H1 (cell line): ENCODE measurements around the gene DTNB. TPM values are rescaled to one million over a fixed set of nuclear protein-coding genes. Genes with fewer than 3 reads are reported as not detected.

Experiments used
- CTCF ChIA-PET: fragments of 300-600 bp; sonication (Branson Sonifier 250); formaldehyde crosslinking; loops from one replicate; lab custom pipeline; 2021; ENCODE audit not compliant: partially characterized antibody; lab: Charles Lee
- POLR2A ChIA-PET: fragments of 300-600 bp; sonication (Branson Sonifier 250); formaldehyde crosslinking; loops from one replicate; lab custom pipeline; 2021; ENCODE audit warnings: inconsistent platforms; ENCODE audit not compliant: partially characterized antibody; lab: Charles Lee
- DNase-seq, 2 experiments: peaks; one replicate each; pipeline versions ENCODE4 v3.0.0 to v3.0.0-alpha.2; 2010 to 2022; ENCODE audit warnings: low spot score in 2 of 2, low read depth in 1 of 2, mixed read lengths in 1 of 2
- FAIRE-seq: peaks from 2 replicates; lab custom pipeline; 2011; peaks lifted over from hg19 to GRCh38; lab: Jason Lieb, UNC
- H2AFZ ChIP-seq: 2 replicates; pipeline ENCODE4 v1.8.1; 2012; ENCODE audit warnings: low read length, inconsistent platforms
- H2AK5ac ChIP-seq: 2 replicates; pipeline ENCODE4 v1.6.1; 2013; ENCODE audit warnings: low read depth, low read length
- H2BK120ac ChIP-seq: replicated peaks from 2 replicates; pipeline ENCODE3; 2013; ENCODE audit warnings: low read depth, low read length, inconsistent platforms
- H2BK12ac ChIP-seq: 2 replicates; pipeline ENCODE4 v1.6.1; 2013; ENCODE audit warnings: low read depth, low read length
- H2BK15ac ChIP-seq: 2 replicates; pipeline ENCODE4 v1.6.1; 2013; ENCODE audit warnings: low read length
- H2BK20ac ChIP-seq: 2 replicates; pipeline ENCODE4 v1.6.1; 2013; ENCODE audit warnings: low read length
- H2BK5ac ChIP-seq: 2 replicates; pipeline ENCODE4 v1.6.1; 2013; ENCODE audit warnings: low read depth, low read length
- H3K14ac ChIP-seq: 2 replicates; pipeline ENCODE4 v1.6.1; 2013; ENCODE audit warnings: inconsistent platforms; ENCODE audit not compliant: insufficient read length
- H3K18ac ChIP-seq: 2 replicates; pipeline ENCODE4 v1.6.1; 2013; ENCODE audit warnings: low read length; ENCODE audit errors: extremely low read depth
- H3K23ac ChIP-seq: 2 replicates; pipeline ENCODE4 v1.6.1; 2013; ENCODE audit warnings: inconsistent platforms; ENCODE audit not compliant: insufficient read length
- H3K23me2 ChIP-seq: 2 replicates; pipeline ENCODE4 v1.6.1; 2013; ENCODE audit warnings: low read depth, low read length
- H3K27ac ChIP-seq: 2 replicates; pipeline ENCODE4 v1.6.1; 2011; ENCODE audit warnings: low read depth, low read length, inconsistent platforms
- H3K27me3 ChIP-seq, 4 experiments: replicated peaks in 1 of 4; 1 replicate in 1 of 4; 2 replicates in 3 of 4; pipeline versions ENCODE4 v1.6.1 to v1.8.1; 2011 to 2013; ENCODE audit warnings: low read length in 3 of 4, mild to moderate bottlenecking in 3 of 4, inconsistent platforms in 2 of 4, mixed read lengths in 2 of 4, moderate library complexity in 1 of 4; ENCODE audit not compliant: control insufficient read depth in 3 of 4, insufficient read depth in 3 of 4; ENCODE audit errors: extremely low read depth in 1 of 4
- H3K36me3 ChIP-seq, 4 experiments: 2 replicates each; pipeline versions ENCODE4 v1.6.1 to v1.8.1; 2011 to 2013; ENCODE audit warnings: mild to moderate bottlenecking in 4 of 4, low read length in 3 of 4, moderate library complexity in 2 of 4, control low read depth in 1 of 4, inconsistent platforms in 1 of 4; ENCODE audit not compliant: insufficient read depth in 4 of 4, control insufficient read depth in 2 of 4
- H3K4ac ChIP-seq: replicated peaks from 2 replicates; pipeline ENCODE3; 2013; ENCODE audit warnings: low read length, low read depth, mixed read lengths, inconsistent platforms; ENCODE audit not compliant: insufficient read length
- H3K4me1 ChIP-seq, 4 experiments: replicated peaks in 1 of 4; 1 replicate in 1 of 4; 2 replicates in 3 of 4; pipeline versions ENCODE4 v1.6.1 to v1.8.1; 2011 to 2013; ENCODE audit warnings: low read length in 3 of 4, inconsistent platforms in 2 of 4, mixed read lengths in 1 of 4; ENCODE audit not compliant: insufficient read depth in 4 of 4, control insufficient read depth in 3 of 4
- H3K4me2 ChIP-seq, 2 experiments: 2 replicates each; pipeline versions ENCODE4 v1.6.1 to v1.8.1; 2011 to 2013; ENCODE audit warnings: low read depth in 2 of 2, low read length in 2 of 2, control low read depth in 1 of 2, inconsistent platforms in 1 of 2, mild to moderate bottlenecking in 1 of 2; ENCODE audit not compliant: insufficient read depth in 1 of 2
- H3K4me3 ChIP-seq, 4 experiments: fragments of 200-600, 300-600 bp in 1 of 4; sonication (generic), shearing (Covaris generic), sonication (Bioruptor Twin) in 1 of 4; 2 replicates each; pipeline versions ENCODE4 v1.5.1 to v1.8.1; 2011 to 2016; ENCODE audit warnings: low read length in 4 of 4, low read depth in 3 of 4, control low read depth in 2 of 4, inconsistent platforms in 2 of 4, mild to moderate bottlenecking in 2 of 4, mixed read lengths in 1 of 4, moderate library complexity in 1 of 4; ENCODE audit not compliant: insufficient read depth in 2 of 4; ENCODE audit errors: extremely low read depth in 1 of 4
- H3K56ac ChIP-seq: replicated peaks from 2 replicates; pipeline ENCODE3; 2013; ENCODE audit warnings: low read depth, mild to moderate bottlenecking, mixed read lengths, low read length, inconsistent platforms; ENCODE audit not compliant: insufficient read length
- H3K79me1 ChIP-seq: 2 replicates; pipeline ENCODE4 v1.6.1; 2013; ENCODE audit warnings: low read depth, low read length, control low read depth
- H3K79me2 ChIP-seq, 2 experiments: 2 replicates each; pipeline versions ENCODE4 v1.6.1 to v1.8.1; 2012 to 2013; ENCODE audit warnings: low read length in 2 of 2, mild to moderate bottlenecking in 2 of 2, inconsistent platforms in 1 of 2; ENCODE audit not compliant: insufficient read depth in 2 of 2, control insufficient read depth in 1 of 2
- H3K9ac ChIP-seq, 4 experiments: replicated peaks in 1 of 4; 1 replicate in 1 of 4; 2 replicates in 3 of 4; pipeline versions ENCODE4 v1.6.1 to v1.8.1; 2011 to 2013; ENCODE audit warnings: low read depth in 3 of 4, low read length in 3 of 4, control low read depth in 2 of 4, mild to moderate bottlenecking in 2 of 4, moderate library complexity in 2 of 4, inconsistent platforms in 1 of 4; ENCODE audit errors: extremely low read depth in 1 of 4
- H3K9me3 ChIP-seq, 2 experiments: 2 replicates each; pipeline versions ENCODE4 v1.6.1 to v1.8.1; 2012 to 2013; ENCODE audit warnings: mild to moderate bottlenecking in 2 of 2, moderate library complexity in 2 of 2, control low read depth in 1 of 2, inconsistent platforms in 1 of 2, low read depth in 1 of 2, low read length in 1 of 2, mixed read lengths in 1 of 2; ENCODE audit not compliant: insufficient read depth in 2 of 2
- H4K20me1 ChIP-seq, 2 experiments: replicated peaks in 1 of 2; 2 replicates each; pipeline versions ENCODE3 to v1.8.1; 2011 to 2013; ENCODE audit warnings: inconsistent platforms in 2 of 2, low read length in 2 of 2, mild to moderate bottlenecking in 1 of 2; ENCODE audit not compliant: insufficient read depth in 2 of 2, control insufficient read depth in 1 of 2
- H4K5ac ChIP-seq: 2 replicates; pipeline ENCODE4 v1.6.1; 2013; ENCODE audit warnings: low read length, low read depth, mixed read lengths, inconsistent platforms; ENCODE audit not compliant: insufficient read length
- H4K8ac ChIP-seq: 2 replicates; pipeline ENCODE4 v1.8.0; 2013; ENCODE audit warnings: mild to moderate bottlenecking, moderate library complexity, low read length, inconsistent platforms; ENCODE audit not compliant: insufficient read depth; ENCODE audit errors: extremely low read depth
- H4K91ac ChIP-seq: replicated peaks from 2 replicates; pipeline ENCODE3; 2013; ENCODE audit warnings: low read length, mixed read lengths, inconsistent platforms; ENCODE audit not compliant: insufficient read length
- JUND ChIP-seq: IDR thresholded peaks from 2 replicates; pipeline ENCODE4 v1.6.1; 2011; ENCODE audit warnings: mild to moderate bottlenecking, improper control_type of control experiment, low read length
- NRF1 ChIP-seq: IDR thresholded peaks from 2 replicates; pipeline ENCODE4 v1.6.1; 2011; ENCODE audit warnings: mild to moderate bottlenecking, low read depth, low read length, improper control_type of control experiment
- TAF7 ChIP-seq: optimal IDR thresholded peaks from 2 replicates; pipeline ENCODE3; 2011; ENCODE audit warnings: low read depth, mild to moderate bottlenecking, inconsistent platforms, low read length, moderate library complexity, borderline replicate concordance
- TBP ChIP-seq: IDR thresholded peaks from 2 replicates; pipeline ENCODE4 v1.6.1; 2011; ENCODE audit warnings: low read depth, low read length, improper control_type of control experiment
- WGBS, 2 experiments: shearing (Covaris generic) in 1 of 2; methylation state at CpG; one replicate each; pipeline versions ENCODE4 v1.1.6 to v1.1.7; 2013 to 2015; ENCODE audit warnings: low lambda C conversion rate in 2 of 2, mixed read lengths in 2 of 2, inconsistent platforms in 1 of 2, low coverage in 1 of 2, missing lambda C conversion rate in 1 of 2; ENCODE audit not compliant: insufficient replicate concordance in 2 of 2, insufficient coverage in 1 of 2, insufficient read length in 1 of 2; ENCODE audit errors: extremely low coverage in 1 of 2, missing lambda C conversion rate in 1 of 2; 5-methylcytosine and 5-hydroxymethylcytosine counted together
- polyA plus RNA-seq, 7 experiments: library from polyadenylated mRNA; depleted of rRNA in 3 of 7; stranded (reverse) in 5 of 7; unstranded in 2 of 7; fragments of >200 nt in 5 of 7; fragments of 200-250 nt in 2 of 7; gene quantifications; 1 replicate in 5 of 7; 2 replicates in 1 of 7; 4 replicates in 1 of 7; pipeline versions ENCODE4 v1.2.1 to v1.2.3, GENCODE V29; 2011 to 2013; ENCODE audit warnings: missing spikeins in 2 of 7, mixed read lengths in 2 of 7
- total RNA-seq: library from RNA; stranded (reverse); fragmentation: NEBNext Ultra II Directional; extraction: Animal tissue kit (Norgen Biotek cat#: 25700); gene quantifications from 2 replicates; pipeline ENCODE4 v1.2.1, GENCODE V29; 2021

Gene DTNB
- total and polyA plus RNA-seq, 2 of the 8 experiments (the other 6 are each of a cell fraction or from before 2014, with no cell fraction given), result 39.6 to 49.5 TPM

- peaks cover 0 to 6% (median under 1%) of the 10 kb centered on the region in 4 experiments; a peak in 2 of 7 replicates for H3K4me1 ChIP-seq
- no peaks in the 10 kb centered on the region for H3K79me1 ChIP-seq
- H4K20me1 ChIP-seq, result no peaks in the 10 kb centered on the region
- no peak for DNase-seq
- H3K36me3 ChIP-seq, result no peaks in the 10 kb centered on the region
- no peak overlapping the region for H2AK5ac ChIP-seq
- H3K23ac ChIP-seq, result no peak overlapping the region
- H2AFZ ChIP-seq, result no peak overlapping the region
- CTCF ChIA-PET, result interaction anchor here (0.8 to 5.4 kb wide), 7 partner anchors 14 to 317 kb away, joined by 3 to 36 read pairs (median 5); no protein-coding TSS in a partner anchor
- H3K4me3 ChIP-seq, result no peak overlapping the region
- no peak overlapping the region for H3K4me2 ChIP-seq
- H2BK12ac ChIP-seq, result no peak overlapping the region
- no peaks in the 10 kb centered on the region for H3K79me2 ChIP-seq
- 80% methylated on average over 2 of the region's 2 CpGs; no CpG with 5 or more reads in 1 of the 2 experiments for WGBS, 2 experiments
- no peak overlapping the region for H2BK120ac ChIP-seq
- no peaks in the 10 kb centered on the region for H3K23me2 ChIP-seq
- H3K56ac ChIP-seq, result no peak overlapping the region
- H3K4ac ChIP-seq, result no peak overlapping the region
- no peak for FAIRE-seq
- H2BK5ac ChIP-seq, result no peak overlapping the region
- H3K27ac ChIP-seq, result no peak overlapping the region
- no peak overlapping the region for H4K5ac ChIP-seq
- no peak overlapping the region for H2BK15ac ChIP-seq
- H3K9ac ChIP-seq, result no peak overlapping the region
- H3K14ac ChIP-seq, result no peak overlapping the region
- H4K8ac ChIP-seq, result no peak overlapping the region
- H3K9me3 ChIP-seq, result no peaks in the 10 kb centered on the region
- peaks cover 0 to 10% (median 9%) of the 10 kb centered on the region in 4 experiments; a peak in 5 of 7 replicates for H3K27me3 ChIP-seq
- no peak overlapping the region for H3K18ac ChIP-seq
- H4K91ac ChIP-seq, result no peak overlapping the region
- no peak overlapping the region for H2BK20ac ChIP-seq
- POLR2A ChIA-PET, result interaction anchor here (1.0 kb wide), 1 partner anchor 46 kb away, joined by 3 read pairs; no protein-coding TSS in a partner anchor
- TF ChIP-seq TBP (no peak), TAF7 (no peak), NRF1 (no peak), JUND (no peak)
These were observed 325.5 kb downstream of the DTNB start for GRCh38 chr2:25347846-25348245.
